Rectal smooth muscle tissue (tissue), 1 donor: ENCODE results near the gene PDCL2.

Experiments
- H3K27ac ChIP-seq: one replicate; pipeline ENCODE4 v1.7.0; 2013; ENCODE audit warnings: low read depth, low read length, inconsistent platforms
- H3K27me3 ChIP-seq: one replicate; pipeline ENCODE4 v1.7.0; 2013; ENCODE audit warnings: low read length; ENCODE audit not compliant: control insufficient read depth, insufficient read depth
- H3K36me3 ChIP-seq: one replicate; pipeline ENCODE4 v1.7.0; 2013; ENCODE audit warnings: low read length; ENCODE audit not compliant: control insufficient read depth, insufficient read depth
- H3K4me1 ChIP-seq: one replicate; pipeline ENCODE4 v1.7.0; 2013; ENCODE audit warnings: low read length; ENCODE audit not compliant: control insufficient read depth, insufficient read depth
- H3K4me3 ChIP-seq: one replicate; pipeline ENCODE4 v1.7.0; 2013; ENCODE audit warnings: low read length
- H3K9ac ChIP-seq: one replicate; pipeline ENCODE4 v1.7.0; 2013; ENCODE audit warnings: low read length

Gene PDCL2

DNA sequence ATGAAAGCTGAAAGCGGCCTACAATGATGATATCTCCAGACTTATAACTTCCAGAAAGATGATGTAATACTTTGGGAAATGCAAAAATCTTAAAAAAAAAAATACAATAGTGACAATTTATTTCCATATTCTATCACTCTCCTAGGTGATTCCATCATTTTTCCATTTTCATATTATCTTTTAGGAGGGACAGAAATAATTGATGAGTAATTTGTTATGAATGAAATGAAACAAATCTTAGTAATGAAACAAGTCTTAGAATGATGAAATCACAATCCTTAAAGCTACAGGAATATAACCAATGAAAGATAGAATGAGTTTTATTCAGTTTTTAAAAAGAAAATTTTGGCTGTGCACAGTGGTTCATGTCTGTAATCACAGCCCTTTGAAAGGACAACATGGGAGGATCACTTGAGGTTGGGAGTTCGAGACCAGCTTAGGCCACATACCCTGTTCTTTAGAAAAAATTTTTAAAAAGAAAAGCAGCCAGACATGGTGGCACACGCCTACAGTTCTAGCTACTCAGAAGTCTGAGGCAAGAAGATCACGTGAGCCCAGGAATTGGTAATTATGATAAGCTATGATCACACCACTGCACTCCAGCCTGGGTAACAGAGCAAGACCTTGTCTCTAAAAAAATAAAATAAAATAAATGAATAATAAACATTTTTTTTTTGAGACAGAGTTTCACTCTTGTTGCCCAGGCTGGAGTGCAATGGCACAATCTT lies 67.0 kb downstream of the PDCL2 start:
- H3K36me3 ChIP-seq: no peaks in the 10 kb centered on the region
- H3K27me3 ChIP-seq: no peaks in the 10 kb centered on the region
- H3K4me1 ChIP-seq: no peaks in the 10 kb centered on the region
- no peak overlapping the region for H3K4me3 ChIP-seq
- no peak overlapping the region for H3K27ac ChIP-seq
- no peak overlapping the region for H3K9ac ChIP-seq

DNA sequence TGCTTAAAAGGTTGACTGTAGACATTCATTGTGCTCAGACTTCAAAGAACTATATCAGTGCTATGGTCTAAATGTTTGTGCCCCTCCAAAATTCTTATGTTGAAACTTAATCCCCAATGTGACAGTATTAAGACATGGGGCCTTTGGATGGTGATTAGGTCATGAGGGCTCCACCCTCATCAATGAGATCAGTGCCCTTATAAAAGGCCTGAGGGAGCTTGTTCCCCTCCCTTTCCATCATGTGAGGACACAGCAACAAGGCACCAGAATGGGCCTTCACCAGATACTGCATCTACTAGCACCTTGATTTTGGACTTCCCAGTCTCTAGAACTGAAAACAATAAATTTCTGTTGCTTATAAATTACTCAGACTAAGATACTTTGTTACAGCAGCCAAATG lies 73.6 kb downstream of the PDCL2 start:
- H3K27me3 ChIP-seq: no peaks in the 10 kb centered on the region
- H3K27ac ChIP-seq: no peak overlapping the region
- H3K4me1 ChIP-seq: no peaks in the 10 kb centered on the region
- no peak overlapping the region for H3K4me3 ChIP-seq
- no peaks in the 10 kb centered on the region for H3K36me3 ChIP-seq
- no peak overlapping the region for H3K9ac ChIP-seq

DNA sequence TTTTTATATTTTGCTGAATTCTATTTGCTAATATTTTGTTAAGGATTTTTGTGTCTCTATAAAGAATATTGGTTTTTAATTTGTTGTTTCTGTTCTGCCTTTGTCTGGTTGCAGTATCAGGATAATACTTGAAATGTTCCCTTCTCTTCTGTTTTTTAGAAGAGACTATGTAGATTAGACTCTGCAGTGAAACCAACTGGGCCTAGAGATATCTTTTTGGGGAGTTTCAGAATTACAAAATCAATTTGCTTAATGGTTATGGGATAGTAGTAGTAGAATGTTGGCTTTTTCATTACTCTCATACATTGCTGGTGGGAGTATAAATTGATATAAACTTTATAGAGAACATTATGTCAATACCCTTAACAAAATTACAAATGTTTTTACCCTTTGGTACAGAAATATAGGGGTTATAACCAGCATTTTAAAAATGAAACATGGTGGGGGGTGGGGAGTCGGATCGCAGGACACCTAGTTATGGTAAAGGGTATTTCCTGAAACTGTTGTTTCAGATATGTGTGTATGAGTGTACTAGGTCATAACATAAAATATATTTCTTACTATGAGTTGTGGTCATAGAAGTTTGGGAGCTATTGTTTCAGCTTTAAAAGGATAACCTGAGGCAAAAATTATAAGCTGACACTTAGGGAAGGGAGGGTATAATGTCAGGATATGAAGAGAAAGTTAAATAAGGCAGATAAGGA lies 74.4 kb downstream of the PDCL2 start:
- H3K27me3 ChIP-seq: no peaks in the 10 kb centered on the region
- no peak overlapping the region for H3K9ac ChIP-seq
- no peaks in the 10 kb centered on the region for H3K4me1 ChIP-seq
- H3K4me3 ChIP-seq: no peak overlapping the region
- no peak overlapping the region for H3K27ac ChIP-seq
- H3K36me3 ChIP-seq: no peaks in the 10 kb centered on the region

DNA sequence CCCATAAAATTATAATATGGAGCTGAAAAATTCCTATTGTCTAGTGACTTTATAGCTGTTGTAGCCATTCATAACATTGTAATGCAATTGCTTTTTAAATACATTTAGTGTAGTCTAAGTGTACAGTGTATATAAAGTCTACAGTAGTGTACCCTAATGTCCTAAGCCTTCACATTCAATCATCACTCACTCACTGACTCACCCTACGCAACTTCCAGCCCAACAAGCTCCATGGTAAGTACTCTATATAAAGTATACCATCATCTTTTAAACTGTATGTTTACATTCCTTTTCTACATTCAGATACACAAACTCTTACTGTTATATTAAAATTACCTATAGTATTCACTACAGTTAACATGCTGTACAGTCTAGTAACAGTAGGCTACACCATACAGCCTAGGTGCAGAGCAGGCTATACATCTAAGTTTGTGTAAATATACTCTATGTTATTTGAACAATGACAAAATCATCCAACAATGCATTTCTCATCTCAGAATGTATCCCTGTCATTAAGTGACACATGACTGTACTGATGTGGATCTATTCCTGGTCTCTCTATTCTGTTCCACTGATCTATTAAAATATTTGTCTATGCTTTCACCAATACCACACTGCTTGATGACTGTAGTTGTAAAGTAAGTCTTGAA lies 79.0 kb downstream of the PDCL2 start:
- no peaks in the 10 kb centered on the region for H3K4me1 ChIP-seq
- no peak overlapping the region for H3K9ac ChIP-seq
- H3K27ac ChIP-seq: no peak overlapping the region
- no peak overlapping the region for H3K4me3 ChIP-seq
- H3K36me3 ChIP-seq: no peaks in the 10 kb centered on the region
- H3K27me3 ChIP-seq: no peaks in the 10 kb centered on the region

DNA sequence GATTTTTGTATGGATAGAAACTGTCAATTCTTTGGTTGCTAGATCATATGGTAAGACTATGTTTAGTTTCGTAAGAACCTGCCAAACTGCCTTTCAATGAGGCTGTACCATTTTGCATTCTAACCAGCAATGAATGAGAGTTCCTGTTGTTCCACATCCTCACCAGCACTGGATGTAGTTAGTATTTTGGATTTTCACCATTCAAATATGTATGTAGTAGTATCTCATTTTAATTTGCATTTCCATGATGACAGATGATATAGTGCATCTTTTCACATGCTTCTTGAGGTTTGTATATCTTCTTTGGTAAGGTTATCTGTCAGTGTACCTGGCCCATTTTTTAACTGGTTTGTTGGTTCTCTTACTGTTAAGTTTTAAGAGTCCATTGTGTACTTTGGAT lies 80.0 kb downstream of the PDCL2 start:
- H3K36me3 ChIP-seq: no peaks in the 10 kb centered on the region
- H3K27me3 ChIP-seq: no peaks in the 10 kb centered on the region
- no peak overlapping the region for H3K27ac ChIP-seq
- H3K9ac ChIP-seq: no peak overlapping the region
- no peaks in the 10 kb centered on the region for H3K4me1 ChIP-seq
- H3K4me3 ChIP-seq: no peak overlapping the region

DNA sequence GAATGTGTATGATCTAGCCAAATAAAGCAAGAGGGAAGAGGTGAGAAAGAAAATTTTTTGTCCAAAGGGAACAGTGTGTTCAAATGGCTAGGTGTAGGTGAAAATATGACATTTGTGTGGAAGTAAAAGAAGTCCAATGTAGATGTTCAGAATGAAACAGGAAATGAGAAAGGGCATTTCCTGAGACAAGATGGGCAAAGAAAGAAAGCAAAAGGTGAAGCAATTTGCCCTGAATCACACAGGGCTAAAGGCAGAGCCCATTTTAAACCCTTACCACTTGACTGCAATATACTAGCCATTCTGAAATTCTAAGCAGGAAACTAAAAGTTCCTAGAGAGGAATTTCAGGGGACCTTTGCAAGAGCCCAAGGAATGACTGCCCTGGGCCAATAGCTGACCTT lies 81.4 kb downstream of the PDCL2 start:
- no peak overlapping the region for H3K27ac ChIP-seq
- H3K27me3 ChIP-seq: no peaks in the 10 kb centered on the region
- H3K9ac ChIP-seq: no peak overlapping the region
- no peaks in the 10 kb centered on the region for H3K36me3 ChIP-seq
- H3K4me1 ChIP-seq: no peaks in the 10 kb centered on the region
- no peak overlapping the region for H3K4me3 ChIP-seq

DNA sequence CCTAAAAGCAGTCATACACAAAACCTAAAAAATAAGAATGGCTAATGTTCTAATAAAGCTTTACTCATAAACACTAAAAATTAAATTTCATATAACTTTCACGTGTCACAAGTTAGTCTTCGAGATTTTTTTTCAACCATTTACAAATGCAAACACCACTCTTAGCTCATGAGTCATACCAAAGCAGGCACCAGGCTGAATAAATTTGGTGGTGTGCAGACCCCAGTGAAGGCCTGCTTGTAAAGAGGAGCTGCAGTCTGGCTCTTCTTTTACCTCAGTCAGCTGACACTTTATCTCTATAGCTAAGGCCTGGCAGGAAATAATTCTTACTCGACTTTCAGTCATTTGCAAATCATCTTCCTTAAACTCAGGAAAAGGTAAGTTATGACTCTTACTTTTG lies 82.8 kb downstream of the PDCL2 start:
- Histone ChIP-seq H3K27me3 (no peaks in the 10 kb centered on the region), H3K4me1 (no peaks in the 10 kb centered on the region), H3K27ac (no peak overlapping the region), H3K4me3 (no peak overlapping the region), H3K9ac (no peak overlapping the region), H3K36me3 (no peaks in the 10 kb centered on the region)

DNA sequence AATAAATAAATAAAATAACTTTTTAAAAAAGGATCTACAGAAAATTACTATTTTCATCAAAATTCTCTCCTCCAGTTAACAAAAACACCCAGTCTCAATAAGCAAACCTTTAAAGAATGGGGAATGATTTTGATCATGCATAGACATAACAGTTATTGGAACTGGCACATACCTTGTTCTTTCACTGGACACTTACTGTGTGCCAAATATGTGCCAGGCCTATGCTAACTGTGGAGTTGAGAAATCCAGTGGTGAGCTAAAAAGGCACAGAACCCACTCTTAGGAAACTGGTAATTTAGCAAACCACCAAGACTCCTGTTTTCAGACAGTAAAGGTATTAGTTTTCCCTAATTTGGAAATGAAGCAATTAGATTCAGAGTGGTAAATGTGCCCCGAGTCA lies 84.4 kb downstream of the PDCL2 start:
- Histone ChIP-seq H3K36me3 (no peaks in the 10 kb centered on the region), H3K9ac (no peak overlapping the region), H3K4me1 (no peaks in the 10 kb centered on the region), H3K27me3 (no peaks in the 10 kb centered on the region), H3K4me3 (no peak overlapping the region), H3K27ac (no peak overlapping the region)
